NCI-H82 (cell line): ENCODE measurements around the gene UCK1.
"Not testable (repeated sequence)": the region's sequence is repeated elsewhere in the genome, so short reads cannot be mapped to it uniquely, and the experiment has no call there.

Source experiments
- DNase-seq: peaks from one replicate; lab custom pipeline; 2025; lab: John Stamatoyannopoulos, UW

UCK1 gene

GRCh38 chr9:131554087-131554842, 23.2 kb upstream of the UCK1 start:
- DNase-seq, result peak; percentile 50

GRCh38 chr9:131552030-131552429, 21.0 kb upstream of the UCK1 start:
- DNase-seq, result no peak

- peak; percentile 41 for DNase-seq
Observed at GRCh38 chr9:131550465-131550864, 19.4 kb upstream of the UCK1 start.

- DNase-seq, result not testable (repeated sequence)
Observed at GRCh38 chr9:131549186-131549585, 18.1 kb upstream of the UCK1 start.

- peak; percentile 47 for DNase-seq
Observed at GRCh38 chr9:131546336-131547084, 15.4 kb upstream of the UCK1 start.

GRCh38 chr9:131545786-131546335, 14.8 kb upstream of the UCK1 start:
- DNase-seq, result no peak

- no peak for DNase-seq
Observed at GRCh38 chr9:131545003-131545785, 14.1 kb upstream of the UCK1 start, which contains the start of gene PRRT1B. TSS of gene PRRT1B (plus strand) at chr9:131545523. CDS start at chr9:131545616, 93 bp downstream.

- DNase-seq, result no peak
Observed at GRCh38 chr9:131543141-131543540, 12.1 kb upstream of the UCK1 start.

- no peak for DNase-seq
Observed at GRCh38 chr9:131539223-131539923, 8.3 kb upstream of the UCK1 start.

GRCh38 chr9:131537946-131538345, 6.9 kb upstream of the UCK1 start:
- DNase-seq, result no peak

GRCh38 chr9:131534721-131535237, 3.7 kb upstream of the UCK1 start:
- no peak for DNase-seq

GRCh38 chr9:131530546-131530919, 530 bp downstream of the UCK1 start:
- peak; percentile 68 for DNase-seq

- no peak for DNase-seq
Observed at GRCh38 chr9:131529597-131530545, 1.2 kb downstream of the UCK1 start.

GRCh38 chr9:131528886-131529505, 2.1 kb downstream of the UCK1 start:
- DNase-seq, result no peak

GRCh38 chr9:131528186-131528585, 2.9 kb downstream of the UCK1 start:
- DNase-seq, result no peak

- DNase-seq, result no peak
Observed at GRCh38 chr9:131525643-131526565, 5.2 kb downstream of the UCK1 start.

GRCh38 chr9:131524665-131525315, 6.3 kb downstream of the UCK1 start:
- no peak for DNase-seq
